ENCODE data around the gene HNRNPA3. TPM values are rescaled to one million over a fixed set of nuclear protein-coding genes. Genes with fewer than 3 reads are reported as not detected.
"Not testable (repeated sequence)": the region's sequence is repeated elsewhere in the genome, so short reads cannot be mapped to it uniquely, and the experiment has no call there.

The HNRNPA3 gene
- total and polyA plus RNA-seq, 4 donors, result 155 to 182 (median 166) TPM

DNA sequence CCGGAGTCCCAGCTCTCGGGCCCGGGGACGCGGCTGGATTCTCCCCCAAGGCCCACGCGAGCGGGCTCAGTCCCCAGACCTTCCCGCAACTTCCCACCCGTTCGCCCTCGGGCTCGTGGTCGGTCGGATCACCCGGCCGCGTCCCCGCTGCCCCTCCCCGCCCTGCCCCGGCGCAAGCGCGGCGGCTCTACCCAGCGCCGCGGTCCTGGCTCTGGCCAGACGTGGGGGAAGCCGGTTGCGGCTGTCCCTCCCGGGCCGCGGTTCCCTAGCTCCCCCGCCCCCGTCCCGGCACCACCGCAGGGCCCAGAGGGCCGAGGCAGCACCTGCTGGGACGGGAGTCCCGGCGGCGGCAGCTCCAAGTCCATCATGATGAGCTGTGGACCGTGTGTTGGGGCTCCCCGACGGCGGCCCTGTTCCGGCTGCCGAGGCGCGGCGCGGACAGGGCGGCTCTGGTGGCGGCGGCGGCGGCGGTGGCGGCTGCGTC lies 51.7 kb downstream of the HNRNPA3 start:
- H3K9ac ChIP-seq (ENCODE audit: insufficient read depth in 1 of 2, low read length in 2 of 2), result peak overlapping the region in 1 of 2 donors; percentile 95
- H3K36me3 ChIP-seq (ENCODE audit: control insufficient read depth in 4 of 4, insufficient read depth in 4 of 4, low read length in 4 of 4), result peaks cover 0 to 1% (median 0%) of the 10 kb centered on the region in 4 donors
- DNase-seq, result no peak
- TF ChIP-seq, protein P1, sequence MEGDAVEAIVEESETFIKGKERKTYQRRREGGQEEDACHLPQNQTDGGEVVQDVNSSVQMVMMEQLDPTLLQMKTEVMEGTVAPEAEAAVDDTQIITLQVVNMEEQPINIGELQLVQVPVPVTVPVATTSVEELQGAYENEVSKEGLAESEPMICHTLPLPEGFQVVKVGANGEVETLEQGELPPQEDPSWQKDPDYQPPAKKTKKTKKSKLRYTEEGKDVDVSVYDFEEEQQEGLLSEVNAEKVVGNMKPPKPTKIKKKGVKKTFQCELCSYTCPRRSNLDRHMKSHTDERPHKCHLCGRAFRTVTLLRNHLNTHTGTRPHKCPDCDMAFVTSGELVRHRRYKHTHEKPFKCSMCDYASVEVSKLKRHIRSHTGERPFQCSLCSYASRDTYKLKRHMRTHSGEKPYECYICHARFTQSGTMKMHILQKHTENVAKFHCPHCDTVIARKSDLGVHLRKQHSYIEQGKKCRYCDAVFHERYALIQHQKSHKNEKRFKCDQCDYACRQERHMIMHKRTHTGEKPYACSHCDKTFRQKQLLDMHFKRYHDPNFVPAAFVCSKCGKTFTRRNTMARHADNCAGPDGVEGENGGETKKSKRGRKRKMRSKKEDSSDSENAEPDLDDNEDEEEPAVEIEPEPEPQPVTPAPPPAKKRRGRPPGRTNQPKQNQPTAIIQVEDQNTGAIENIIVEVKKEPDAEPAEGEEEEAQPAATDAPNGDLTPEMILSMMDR (IDR thresholded peaks at IDR 0.05; ENCODE audit: control extremely low read depth, extremely low read depth), result no peak
- no peaks in the 10 kb centered on the region for H3K9me3 ChIP-seq (ENCODE audit: control insufficient read depth in 4 of 4, insufficient read depth in 3 of 4, low read length in 3 of 4)
- 0 to 1% methylated on average over 50 to 61 of the region's 61 CpGs for WGBS, 2 donors
- H3K27ac ChIP-seq (ENCODE audit: low read depth in 1 of 2, low read length in 1 of 2), result peak overlapping the region; percentile 100
- peak; percentile 8 for ATAC-seq (ENCODE audit: insufficient read depth, low FRiP score)
- H3K27me3 ChIP-seq (ENCODE audit: control insufficient read depth in 3 of 3, insufficient read depth in 3 of 3, low read length in 2 of 3), result no peaks in the 10 kb centered on the region
- H3K4me1 ChIP-seq (ENCODE audit: control insufficient read depth in 5 of 5, insufficient read depth in 5 of 5, low read length in 5 of 5), result peaks cover 2 to 36% (median 22%) of the 10 kb centered on the region in 5 donors
- peak overlapping the region; percentile 99 for H3K4me3 ChIP-seq

DNA sequence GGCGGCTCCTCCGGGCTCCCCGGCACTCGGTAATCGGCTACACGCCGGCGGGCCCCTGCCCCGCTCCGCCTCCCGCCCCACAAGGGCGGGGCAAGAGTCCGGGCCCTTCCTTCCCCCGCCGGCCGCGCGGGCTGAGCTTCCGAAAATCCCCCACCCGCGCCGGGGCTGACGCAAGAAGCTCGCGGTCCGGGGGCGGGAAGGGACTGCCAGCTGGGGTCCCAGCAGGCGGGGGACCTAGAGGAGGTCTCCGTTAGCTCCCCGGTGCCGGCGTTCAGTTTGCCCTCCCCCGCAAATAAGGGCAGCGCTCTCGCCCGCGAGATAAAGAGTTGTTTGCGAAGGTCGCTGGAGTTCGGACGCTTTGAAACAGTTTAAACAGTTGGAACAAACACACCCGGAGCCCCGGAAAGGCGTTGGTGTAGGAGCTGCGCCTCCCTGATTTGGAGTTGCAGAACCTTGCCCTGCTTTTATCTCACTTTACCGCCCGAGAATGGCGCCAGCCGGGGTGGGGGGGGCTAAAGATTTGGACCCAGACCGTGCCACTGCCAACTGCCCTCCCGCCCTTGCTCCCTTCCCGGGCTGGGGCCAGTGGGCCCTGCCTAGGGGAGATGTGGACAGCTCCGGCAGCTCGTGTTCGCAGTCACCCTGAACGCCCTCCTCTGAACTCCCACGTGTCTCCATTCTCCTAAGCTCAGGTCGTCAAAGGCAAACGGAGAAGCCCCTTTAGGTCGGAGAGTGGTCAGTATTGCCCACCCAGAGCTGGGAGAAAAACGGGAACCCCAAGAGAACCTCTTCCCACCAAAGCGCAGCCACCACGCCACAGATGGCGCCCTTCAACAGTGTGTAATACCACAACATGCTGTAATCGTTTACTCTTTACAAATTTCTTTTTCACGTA lies 52.3 kb downstream of the HNRNPA3 start, which contains the start of gene NFE2L2:
Gene NFE2L2, minus strand, starts transcription at position 35 of the 895 bp plus-strand sequence. CDS start 151 bp downstream, outside the sequence.
- peak within 1 kb of the TSS; percentile 99 for H3K4me3 ChIP-seq
- DNase-seq (peak; percentile 94 to 97 (median 95)), ATAC-seq (ENCODE audit: insufficient read depth, low FRiP score) (peak; percentile 82)
- no peaks in the 10 kb centered on the region for H3K27me3 ChIP-seq (ENCODE audit: control insufficient read depth in 3 of 3, insufficient read depth in 3 of 3, low read length in 2 of 3)
- H3K4me1 ChIP-seq (ENCODE audit: control insufficient read depth in 5 of 5, insufficient read depth in 5 of 5, low read length in 5 of 5), result peaks cover 2 to 35% (median 22%) of the 10 kb centered on the region in 5 donors
- no peaks in the 10 kb centered on the region for H3K9me3 ChIP-seq (ENCODE audit: control insufficient read depth in 4 of 4, insufficient read depth in 3 of 4, low read length in 3 of 4)
- H3K9ac ChIP-seq (ENCODE audit: insufficient read depth in 1 of 2, low read length in 2 of 2), result peak within 1 kb of the TSS; percentile 95 to 96
- H3K36me3 ChIP-seq (ENCODE audit: control insufficient read depth in 4 of 4, insufficient read depth in 4 of 4, low read length in 4 of 4), result no peaks in the 10 kb centered on the region
- TF ChIP-seq, protein P1 (IDR thresholded peaks at IDR 0.05; ENCODE audit: control extremely low read depth, extremely low read depth), result no peak
- WGBS, 2 donors, result 0% methylated on average over 50 to 66 of the region's 66 CpGs
- H3K27ac ChIP-seq (ENCODE audit: low read depth in 1 of 2, low read length in 1 of 2), result peak within 1 kb of the TSS; percentile 100

DNA sequence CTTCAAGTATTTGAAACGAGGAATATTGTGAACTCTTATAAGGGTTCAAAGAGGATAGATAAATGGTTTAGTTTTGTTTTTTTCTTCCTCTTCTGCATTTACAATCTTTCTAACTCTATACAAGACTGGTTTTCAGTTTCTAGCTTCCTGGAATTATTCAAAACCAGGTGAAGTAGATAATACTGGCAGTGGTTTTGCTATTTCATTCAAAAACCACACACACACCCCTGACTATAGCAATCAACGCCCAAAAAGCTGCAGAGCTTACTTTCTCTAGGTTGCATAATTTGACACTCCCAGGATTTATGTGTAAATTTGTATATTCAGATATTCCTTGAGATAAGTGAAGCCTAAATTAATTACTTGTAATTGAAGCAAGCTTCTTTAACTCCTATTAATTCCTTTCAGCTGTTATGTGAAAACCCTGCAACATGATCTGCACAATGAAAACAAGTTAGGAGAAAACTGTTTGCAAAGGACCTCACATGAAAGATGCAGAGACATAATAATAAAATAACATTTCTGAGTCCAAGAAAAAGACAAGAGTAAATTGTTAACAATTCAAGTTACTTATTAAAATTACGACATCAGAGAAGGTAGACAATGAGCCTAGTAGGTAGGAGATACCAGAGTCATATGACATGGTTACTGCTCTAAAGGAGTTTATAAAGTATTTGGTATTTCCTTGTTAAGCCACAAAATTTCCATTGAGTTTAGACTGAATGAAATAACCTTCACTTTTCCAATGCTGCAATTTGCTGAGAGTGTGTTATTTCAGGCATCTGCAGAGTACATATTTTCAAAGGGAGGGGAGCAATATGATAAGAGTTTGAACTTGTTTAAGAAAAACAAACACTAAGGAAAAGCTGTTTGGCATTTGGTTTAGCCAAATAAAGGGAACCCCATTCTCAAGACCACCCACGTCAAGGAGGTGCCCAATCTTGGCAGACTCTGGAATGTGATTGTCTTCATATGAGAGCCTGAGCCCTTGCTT lies 53.5 kb downstream of the HNRNPA3 start:
- H3K4me1 ChIP-seq (ENCODE audit: control insufficient read depth in 5 of 5, insufficient read depth in 5 of 5, low read length in 5 of 5), result peaks cover 2 to 26% (median 15%) of the 10 kb centered on the region in 5 donors
- WGBS, 2 donors, result 12 to 14% methylated on average over 4 of the region's 4 CpGs

DNA sequence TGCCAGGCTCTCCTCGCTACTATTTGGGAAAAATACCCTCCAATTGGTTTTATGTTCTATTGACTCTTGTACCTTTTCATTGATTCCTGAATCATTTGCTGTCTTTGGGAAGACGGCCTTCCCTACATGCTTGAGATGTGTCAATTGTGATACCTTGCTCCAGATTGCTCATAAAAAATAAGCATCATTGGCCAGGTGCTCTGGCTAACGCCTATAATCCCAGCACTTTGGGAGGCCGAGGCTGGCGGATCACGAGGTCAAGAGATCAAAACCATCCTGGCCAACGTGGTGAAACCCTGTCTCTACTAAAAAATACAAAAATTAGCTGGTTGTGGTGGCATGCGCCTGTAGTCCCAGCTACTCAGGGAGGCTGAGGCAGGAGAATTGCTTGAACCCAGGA lies 54.4 kb downstream of the HNRNPA3 start:
- not testable (repeated sequence) for ATAC-seq (ENCODE audit: insufficient read depth, low FRiP score); DNase-seq; H3K27me3 ChIP-seq (ENCODE audit: control insufficient read depth in 3 of 3, insufficient read depth in 3 of 3, low read length in 2 of 3); H3K9ac ChIP-seq (ENCODE audit: insufficient read depth in 1 of 2, low read length in 2 of 2); H3K9me3 ChIP-seq (ENCODE audit: control insufficient read depth in 4 of 4, insufficient read depth in 3 of 4, low read length in 3 of 4); H3K4me3 ChIP-seq; H3K36me3 ChIP-seq (ENCODE audit: control insufficient read depth in 4 of 4, insufficient read depth in 4 of 4, low read length in 4 of 4)
- H3K4me1 ChIP-seq (ENCODE audit: control insufficient read depth in 5 of 5, insufficient read depth in 5 of 5, low read length in 5 of 5), result peaks cover 2 to 17% (median 9%) of the 10 kb centered on the region in 5 donors
- 93 to 96% methylated on average over 8 of the region's 8 CpGs for WGBS, 2 donors
- peak overlapping the region in 1 of 2 donors; percentile 89 for H3K27ac ChIP-seq (ENCODE audit: low read depth in 1 of 2, low read length in 1 of 2)

More for the DNA sequence above, 53.5 kb downstream of the HNRNPA3 start:
- no peaks in the 10 kb centered on the region for H3K27me3 ChIP-seq (ENCODE audit: control insufficient read depth in 3 of 3, insufficient read depth in 3 of 3, low read length in 2 of 3)
- H3K4me3 ChIP-seq, result no peak overlapping the region
- no peak for ATAC-seq (ENCODE audit: insufficient read depth, low FRiP score)
- peak overlapping the region; percentile 46 to 89 for H3K27ac ChIP-seq (ENCODE audit: low read depth in 1 of 2, low read length in 1 of 2)
- H3K9me3 ChIP-seq (ENCODE audit: control insufficient read depth in 4 of 4, insufficient read depth in 3 of 4, low read length in 3 of 4), result no peaks in the 10 kb centered on the region
- TF ChIP-seq, protein P1 (IDR thresholded peaks at IDR 0.05; ENCODE audit: control extremely low read depth, extremely low read depth), result no peak
- peak in 2 of 3 donors; percentile 46 to 55 for DNase-seq
- H3K36me3 ChIP-seq (ENCODE audit: control insufficient read depth in 4 of 4, insufficient read depth in 4 of 4, low read length in 4 of 4), result no peaks in the 10 kb centered on the region
- H3K9ac ChIP-seq (ENCODE audit: insufficient read depth in 1 of 2, low read length in 2 of 2), result peak overlapping the region in 1 of 2 donors; percentile 96
